ENCODE data around the gene FAM114A2.
"Not testable (repeated sequence)": the region's sequence is repeated elsewhere in the genome, so short reads cannot be mapped to it uniquely, and the experiment has no call there.

The FAM114A2 gene

DNA sequence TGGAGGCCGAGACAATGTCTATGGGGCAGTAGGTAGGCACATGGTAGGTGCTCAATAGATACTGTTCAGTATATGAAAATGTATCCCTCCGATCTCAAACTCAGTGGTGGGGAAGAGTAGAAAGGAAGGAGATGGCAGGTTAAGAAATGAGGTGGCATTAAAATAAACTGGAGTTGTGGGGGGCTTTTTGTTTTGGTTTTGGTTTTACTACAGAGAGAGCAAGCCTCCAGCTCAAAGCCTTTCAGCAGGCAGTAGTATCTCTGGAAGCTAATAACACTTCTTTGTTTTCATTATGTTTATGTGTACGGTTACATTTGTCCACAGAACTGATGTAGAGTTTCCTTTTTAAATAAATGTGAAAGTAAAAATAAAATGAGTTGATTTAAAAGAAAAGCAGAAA, 8.6 kb upstream of the FAM114A2 start:
- no peak for DNase-seq

- no peak for DNase-seq
Measured at GRCh38 chr5:154046486-154046885, 7.8 kb upstream of the FAM114A2 start.

DNA sequence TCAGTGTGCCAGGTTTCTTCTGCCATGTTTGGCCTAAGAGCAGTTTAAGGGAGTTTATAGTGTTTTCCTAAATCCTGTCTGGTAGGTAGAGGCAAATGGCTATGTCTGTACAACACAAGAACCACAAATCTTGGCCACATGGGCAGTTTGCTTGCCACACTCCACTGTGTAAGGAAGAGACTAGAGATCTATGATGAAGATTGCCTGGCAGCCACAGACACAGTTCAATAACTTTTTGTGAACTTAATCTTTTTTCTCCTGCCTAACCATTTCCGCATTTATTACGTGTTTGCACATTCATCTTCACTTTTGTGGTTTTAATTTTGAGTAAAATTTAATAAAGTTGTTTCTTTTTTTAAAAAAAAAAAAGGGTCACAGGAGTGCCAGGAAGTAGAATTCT, 5.9 kb upstream of the FAM114A2 start:
- DNase-seq = no peak

- no peak for DNase-seq
Measured at GRCh38 chr5:154044099-154044498, 5.4 kb upstream of the FAM114A2 start.

GRCh38 chr5:154042766-154043165, 4.1 kb upstream of the FAM114A2 start:
- peak; percentile 17 to 74 (median 46) for DNase-seq

DNA sequence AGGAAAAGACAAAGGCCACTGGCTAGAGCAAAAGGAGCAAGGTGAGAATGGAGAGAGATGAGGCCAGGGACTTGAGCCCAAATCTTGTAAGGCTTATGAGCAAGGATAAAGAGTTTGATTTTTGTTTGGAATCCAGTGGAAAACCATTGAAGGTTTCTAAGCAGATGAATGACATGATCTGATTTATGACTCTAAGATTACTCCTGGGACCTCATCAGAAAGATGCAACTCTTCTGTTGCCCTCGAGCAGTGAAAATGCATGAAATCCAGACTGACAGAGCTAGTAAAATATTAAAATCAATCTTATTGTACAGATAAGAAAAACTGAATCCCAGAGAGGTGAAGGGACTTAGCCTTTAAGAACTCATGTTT, 734 bp upstream of the FAM114A2 start:
- no peak for DNase-seq

DNA sequence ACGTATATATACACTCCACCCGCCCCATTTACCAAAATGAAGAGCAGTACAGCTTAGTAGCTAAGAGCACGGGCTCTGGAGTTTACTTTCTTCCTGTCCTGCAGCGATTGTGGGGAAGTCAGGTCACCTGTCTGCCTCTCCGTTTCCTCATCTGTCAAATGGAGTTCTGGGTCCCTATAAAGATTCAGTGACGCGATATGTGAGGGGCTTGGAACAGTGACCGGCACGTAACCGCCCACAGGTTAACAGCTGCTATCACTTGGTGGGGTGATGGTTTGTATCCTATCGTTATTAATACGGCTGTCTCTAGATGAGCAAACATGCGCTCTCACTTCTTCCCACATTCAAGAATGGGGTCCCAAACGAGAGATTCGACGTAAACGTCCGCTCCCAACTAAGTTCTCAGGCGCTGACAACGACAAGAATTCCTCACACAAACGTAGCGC, 426 bp downstream of the FAM114A2 start:
- DNase-seq = peak; percentile 38 to 68 (median 43)

DNA sequence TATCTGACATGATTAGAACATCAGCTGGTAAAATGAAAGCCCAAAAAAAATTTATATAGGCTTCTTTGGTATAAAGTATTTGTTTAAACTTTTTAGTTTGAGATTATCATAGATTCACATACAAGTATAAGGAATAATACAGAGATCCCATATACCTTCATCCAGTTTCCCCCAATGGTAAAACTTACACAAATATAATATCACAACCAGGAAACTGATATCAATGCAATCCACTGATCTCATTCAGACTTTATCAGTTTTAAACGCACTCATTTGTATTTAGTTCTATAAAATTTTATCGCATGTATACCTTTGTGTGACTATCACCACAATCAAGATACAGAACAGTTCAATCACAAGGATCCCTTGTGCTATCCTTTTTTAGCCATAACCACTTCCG, 3.8 kb downstream of the FAM114A2 start:
- DNase-seq = no peak

GRCh38 chr5:154031937-154032489, 6.7 kb downstream of the FAM114A2 start:
- no peak for DNase-seq

- no peak for DNase-seq
Measured at GRCh38 chr5:154025951-154026350, 12.8 kb downstream of the FAM114A2 start.

GRCh38 chr5:154018919-154019318, 19.8 kb downstream of the FAM114A2 start:
- DNase-seq = not testable (repeated sequence)

GRCh38 chr5:154015071-154015693, 23.5 kb downstream of the FAM114A2 start:
- DNase-seq = no peak

DNA sequence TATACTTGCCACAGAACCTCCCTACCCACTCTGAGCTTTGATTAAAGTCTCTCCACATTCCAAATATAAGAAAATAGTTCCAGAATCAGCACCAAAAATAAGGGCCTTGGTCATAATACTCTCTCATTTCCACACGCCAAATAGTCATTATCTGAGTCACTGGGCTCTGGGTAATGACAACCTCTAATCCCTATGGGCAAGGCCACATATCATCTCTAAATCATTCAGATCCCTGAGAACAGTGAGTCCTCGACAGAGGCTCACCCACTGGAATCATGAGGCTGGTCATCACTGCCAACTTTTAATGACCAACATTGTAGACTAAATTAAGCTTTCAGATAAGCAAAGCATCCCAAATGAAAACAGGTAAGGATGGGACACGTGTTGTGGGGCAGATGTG, 28.1 kb downstream of the FAM114A2 start:
- DNase-seq = no peak

GRCh38 chr5:154005648-154006047, 33.1 kb downstream of the FAM114A2 start:
- no peak for DNase-seq

DNA sequence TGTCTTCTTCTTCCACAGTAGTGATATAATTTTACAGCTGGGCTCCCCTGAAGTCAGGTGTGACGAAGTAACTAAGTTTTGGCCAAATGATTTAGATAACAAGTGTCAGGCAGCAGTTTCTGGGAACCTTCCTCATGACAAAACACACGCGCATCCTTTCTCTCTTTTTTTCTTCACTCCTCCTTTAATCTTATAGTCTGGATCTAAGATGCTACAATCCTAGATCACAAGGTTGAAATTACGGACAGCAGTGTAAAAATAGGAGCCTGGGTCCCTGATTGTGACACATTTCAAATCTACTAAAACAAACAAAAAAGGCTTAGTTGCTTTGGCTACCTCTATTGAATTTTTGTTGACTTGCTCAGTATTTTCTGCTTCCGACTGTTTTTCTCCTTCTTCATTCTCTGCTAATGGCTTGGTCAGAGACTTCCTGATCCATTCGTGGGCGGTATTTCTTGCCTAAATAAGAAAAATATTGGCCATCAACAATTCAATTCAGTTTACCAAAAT, 36.1 kb downstream of the FAM114A2 start:
- no peak for DNase-seq

DNA sequence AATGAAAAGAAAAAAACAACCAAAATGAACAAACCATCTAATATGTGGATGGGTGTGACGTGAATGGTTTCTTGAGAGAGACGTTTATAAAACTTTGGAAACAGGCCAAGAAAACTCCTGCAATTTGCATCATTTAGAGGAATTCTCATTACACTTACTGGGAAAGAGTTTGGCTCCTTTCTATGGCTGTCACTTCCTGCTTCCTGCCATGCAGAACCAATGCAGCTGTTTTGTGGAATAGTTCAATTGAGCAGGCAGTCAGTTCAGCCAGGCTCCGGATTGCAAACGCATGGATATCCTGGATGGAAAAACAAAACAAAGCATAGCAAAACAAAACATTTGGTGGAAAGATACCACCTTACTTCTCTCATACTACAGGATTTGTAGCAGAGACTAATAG, 36.6 kb downstream of the FAM114A2 start:
- no peak for DNase-seq

DNA sequence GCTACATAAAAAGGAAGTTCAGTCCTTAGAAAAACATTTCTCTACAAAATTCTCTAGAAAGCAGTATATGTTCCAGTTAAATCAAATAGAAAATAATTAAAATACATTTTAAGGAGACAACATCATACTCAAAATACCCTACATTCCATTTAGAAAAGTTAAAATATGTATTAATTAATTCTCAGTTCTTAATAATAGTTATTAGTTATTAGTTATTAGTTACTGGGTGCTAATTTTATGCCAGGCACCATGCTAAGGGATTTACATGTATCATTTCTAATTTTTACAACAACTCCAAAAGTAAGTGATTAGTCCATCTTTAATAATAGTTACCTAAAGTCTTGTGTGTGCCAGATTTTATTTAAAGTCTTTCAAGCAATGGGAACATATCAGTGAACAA, 38.0 kb downstream of the FAM114A2 start:
- no peak for DNase-seq

GRCh38 chr5:153999995-154000394, 38.7 kb downstream of the FAM114A2 start:
- DNase-seq = no peak

DNA sequence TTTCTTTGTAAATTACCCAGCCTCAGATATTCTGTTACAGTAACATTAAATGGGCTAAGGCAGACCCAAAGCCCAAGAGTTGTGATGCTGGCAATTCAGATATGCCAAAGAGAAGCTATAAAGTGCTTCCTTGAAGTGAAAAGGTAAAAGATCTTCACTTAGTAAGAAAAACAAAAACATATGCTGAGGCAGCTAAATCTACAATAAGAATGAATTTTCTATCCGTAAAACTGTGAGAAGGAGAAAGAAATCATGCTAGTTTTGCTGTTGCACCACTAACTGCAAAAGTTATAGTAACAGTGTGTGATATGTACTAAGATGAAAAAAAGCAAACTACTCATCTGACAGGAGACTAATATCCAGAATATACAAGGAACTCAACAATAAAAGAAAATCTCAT, 39.9 kb downstream of the FAM114A2 start:
- no peak for DNase-seq

DNA sequence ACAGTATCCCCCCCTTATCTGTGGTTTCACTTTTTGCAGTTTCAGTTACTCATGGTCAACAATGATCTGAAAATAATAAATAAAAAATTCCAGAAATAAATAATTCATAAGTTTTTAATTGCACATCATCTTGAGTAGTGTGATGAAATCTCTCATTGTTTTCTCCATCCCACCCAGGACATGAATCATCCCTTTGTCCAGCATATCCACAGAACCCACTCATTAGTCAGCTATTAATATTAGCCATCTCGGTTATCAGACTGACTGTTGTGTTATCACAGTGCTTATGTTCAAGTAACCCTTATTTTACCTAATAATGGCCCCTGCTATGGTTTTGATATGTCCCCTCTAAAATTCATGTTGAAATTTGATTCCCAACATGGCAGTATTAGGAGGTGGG, 40.7 kb downstream of the FAM114A2 start:
- no peak for DNase-seq

- no peak for DNase-seq
Measured at GRCh38 chr5:153991168-153991567, 47.5 kb downstream of the FAM114A2 start.

GRCh38 chr5:153988510-153988909, 50.2 kb downstream of the FAM114A2 start:
- no peak for DNase-seq

DNA sequence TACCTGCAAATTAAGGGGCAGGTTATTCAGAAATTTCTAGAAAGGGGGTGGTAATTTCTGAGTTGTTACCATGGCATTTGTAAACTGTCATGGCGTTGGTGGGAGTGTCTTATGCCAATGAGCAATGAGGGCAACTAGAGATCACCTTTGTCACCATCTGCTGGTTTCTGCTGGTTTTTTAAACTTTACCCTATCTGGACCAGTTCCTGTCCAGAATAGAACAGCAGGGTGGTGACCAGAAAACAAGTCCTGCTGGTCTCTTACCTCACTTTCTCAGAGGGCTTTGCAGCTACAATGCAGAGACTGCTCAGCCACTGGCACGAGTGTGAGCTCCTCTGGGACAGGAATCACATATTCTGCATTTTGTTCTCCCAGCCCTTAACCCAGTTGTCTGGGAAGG, 51.4 kb downstream of the FAM114A2 start:
- no peak for DNase-seq

DNA sequence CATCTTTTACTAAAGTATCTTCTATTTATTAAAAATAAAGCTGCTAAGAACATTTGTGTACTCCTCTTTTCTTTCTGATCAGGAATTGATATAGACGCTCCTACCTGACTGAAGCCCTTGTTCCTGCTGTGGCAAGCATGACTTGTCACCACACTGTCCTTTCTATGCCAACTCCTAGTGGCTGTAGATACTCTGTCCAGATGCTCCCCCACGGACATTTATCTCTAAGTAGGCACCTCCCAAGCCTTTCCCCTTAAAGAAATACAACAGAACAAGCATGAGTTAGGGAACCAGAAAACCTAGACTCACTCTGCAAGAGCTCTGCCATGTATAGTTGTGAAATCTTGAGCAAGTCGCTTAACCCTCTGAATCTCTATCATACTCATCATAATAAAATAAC, 53.2 kb downstream of the FAM114A2 start:
- no peak for DNase-seq

- DNase-seq = no peak
Measured at GRCh38 chr5:153983885-153984284, 54.8 kb downstream of the FAM114A2 start.
